Suprapubic skin (tissue), 4 donors: Measurements from ENCODE around the gene DDN.

Experiments
- POLR2A ChIP-seq, 2 donors: fragments of 450-650 bp; IDR thresholded peaks; one replicate each; pipeline ENCODE4 v1.6.1; 2017; ENCODE audit warnings: antibody characterized with exemption in 2 of 2, mild to moderate bottlenecking in 2 of 2, moderate library complexity in 2 of 2
- POLR2AphosphoS5 ChIP-seq, 3 donors: sonication (generic); formaldehyde crosslinking; IDR thresholded peaks; one replicate each; pipeline ENCODE4 v1.6.1; 2017; ENCODE audit warnings: antibody characterized with exemption in 3 of 3
- TF ChIP-seq, protein P1 (sequence below), 2 donors: fragments of 200-600 bp in 1 of 2; fragments of 450-650 bp in 1 of 2; sonication (generic) in 1 of 2; IDR thresholded peaks; one replicate each; pipeline ENCODE4 v1.5.1; 2016 to 2019; ENCODE audit warnings: antibody characterized with exemption in 2 of 2, mild to moderate bottlenecking in 1 of 2, moderate library complexity in 1 of 2

DNA sequence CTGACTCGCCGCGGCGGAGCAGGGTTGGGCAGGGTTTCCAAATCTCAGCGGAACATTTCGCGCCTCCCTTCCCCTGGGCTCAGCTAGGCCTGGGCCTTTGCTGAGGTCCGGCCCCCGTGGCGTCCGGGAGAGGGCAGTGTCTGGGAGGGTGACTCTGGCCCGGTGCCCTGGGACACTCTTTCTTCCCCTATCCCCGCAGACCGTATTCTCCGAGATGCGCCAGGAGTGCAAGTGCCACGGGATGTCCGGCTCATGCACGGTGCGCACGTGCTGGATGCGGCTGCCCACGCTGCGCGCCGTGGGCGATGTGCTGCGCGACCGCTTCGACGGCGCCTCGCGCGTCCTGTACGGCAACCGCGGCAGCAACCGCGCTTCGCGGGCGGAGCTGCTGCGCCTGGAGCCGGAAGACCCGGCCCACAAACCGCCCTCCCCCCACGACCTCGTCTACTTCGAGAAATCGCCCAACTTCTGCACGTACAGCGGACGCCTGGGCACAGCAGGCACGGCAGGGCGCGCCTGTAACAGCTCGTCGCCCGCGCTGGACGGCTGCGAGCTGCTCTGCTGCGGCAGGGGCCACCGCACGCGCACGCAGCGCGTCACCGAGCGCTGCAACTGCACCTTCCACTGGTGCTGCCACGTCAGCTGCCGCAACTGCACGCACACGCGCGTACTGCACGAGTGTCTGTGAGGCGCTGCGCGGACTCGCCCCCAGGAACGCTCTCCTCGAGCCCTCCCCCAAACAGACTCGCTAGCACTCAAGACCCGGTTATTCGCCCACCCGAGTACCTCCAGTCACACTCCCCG, 18.0 kb downstream of the DDN start:
- TF ChIP-seq, protein P1, sequence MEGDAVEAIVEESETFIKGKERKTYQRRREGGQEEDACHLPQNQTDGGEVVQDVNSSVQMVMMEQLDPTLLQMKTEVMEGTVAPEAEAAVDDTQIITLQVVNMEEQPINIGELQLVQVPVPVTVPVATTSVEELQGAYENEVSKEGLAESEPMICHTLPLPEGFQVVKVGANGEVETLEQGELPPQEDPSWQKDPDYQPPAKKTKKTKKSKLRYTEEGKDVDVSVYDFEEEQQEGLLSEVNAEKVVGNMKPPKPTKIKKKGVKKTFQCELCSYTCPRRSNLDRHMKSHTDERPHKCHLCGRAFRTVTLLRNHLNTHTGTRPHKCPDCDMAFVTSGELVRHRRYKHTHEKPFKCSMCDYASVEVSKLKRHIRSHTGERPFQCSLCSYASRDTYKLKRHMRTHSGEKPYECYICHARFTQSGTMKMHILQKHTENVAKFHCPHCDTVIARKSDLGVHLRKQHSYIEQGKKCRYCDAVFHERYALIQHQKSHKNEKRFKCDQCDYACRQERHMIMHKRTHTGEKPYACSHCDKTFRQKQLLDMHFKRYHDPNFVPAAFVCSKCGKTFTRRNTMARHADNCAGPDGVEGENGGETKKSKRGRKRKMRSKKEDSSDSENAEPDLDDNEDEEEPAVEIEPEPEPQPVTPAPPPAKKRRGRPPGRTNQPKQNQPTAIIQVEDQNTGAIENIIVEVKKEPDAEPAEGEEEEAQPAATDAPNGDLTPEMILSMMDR (IDR thresholded peaks at IDR 0.05), result no peak
- TF ChIP-seq POLR2A (IDR thresholded peaks at IDR 0.05) (no peak), POLR2AphosphoS5 (IDR thresholded peaks at IDR 0.05) (no peak)
